NCI-H82 (cell line): ENCODE measurements around the gene ZNF649.
"Not testable (repeated sequence)": the region's sequence is repeated elsewhere in the genome, so short reads cannot be mapped to it uniquely, and the experiment has no call there.

ENCODE experiments used
- DNase-seq: peaks from one replicate; lab custom pipeline; 2025; lab: John Stamatoyannopoulos, UW

Gene ZNF649

DNA sequence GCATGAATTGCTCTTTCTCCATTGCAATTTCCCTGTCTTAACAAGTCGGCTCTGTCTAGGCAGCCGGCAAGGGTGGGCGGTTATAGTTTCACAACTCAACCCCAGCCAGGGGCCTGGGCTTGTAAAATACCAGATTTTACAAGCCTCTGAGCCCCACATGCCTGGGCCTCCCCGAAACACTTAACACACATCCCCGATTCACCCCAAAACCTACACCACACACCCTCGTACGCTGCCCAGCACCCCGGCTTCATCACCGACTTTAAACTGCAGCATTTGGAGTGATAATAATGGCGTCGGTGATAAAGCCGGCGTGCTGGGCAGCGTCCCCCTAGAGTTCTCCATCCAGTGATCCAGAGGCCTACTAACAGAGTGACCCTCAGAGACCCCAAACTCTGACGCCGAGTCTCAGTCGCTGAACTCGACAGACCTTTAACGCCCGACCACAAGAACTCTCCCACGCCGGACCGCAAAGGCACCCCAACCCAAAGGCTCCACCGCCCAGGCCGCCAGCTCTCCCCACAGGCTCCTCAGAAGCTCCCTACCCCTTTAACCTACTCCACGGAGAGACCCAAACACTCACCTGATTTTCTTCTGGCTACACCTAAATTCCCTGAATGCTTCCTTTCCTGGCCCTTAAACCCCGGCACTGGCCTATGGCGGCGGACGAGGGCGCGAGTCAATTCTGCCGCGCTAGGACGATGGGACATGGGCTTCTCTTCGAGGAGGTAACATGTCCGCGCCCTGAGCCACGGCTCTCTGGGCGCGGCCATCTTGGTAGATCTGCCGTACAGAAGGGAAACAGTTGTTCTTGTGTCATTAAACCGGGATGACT is at the start of gene ZNF649:
Gene ZNF649, minus strand, starts transcription at position 687 of the 835 bp plus-strand sequence. CDS start 4,910 bp downstream, outside the sequence.
- peak; percentile 91 for DNase-seq

DNA sequence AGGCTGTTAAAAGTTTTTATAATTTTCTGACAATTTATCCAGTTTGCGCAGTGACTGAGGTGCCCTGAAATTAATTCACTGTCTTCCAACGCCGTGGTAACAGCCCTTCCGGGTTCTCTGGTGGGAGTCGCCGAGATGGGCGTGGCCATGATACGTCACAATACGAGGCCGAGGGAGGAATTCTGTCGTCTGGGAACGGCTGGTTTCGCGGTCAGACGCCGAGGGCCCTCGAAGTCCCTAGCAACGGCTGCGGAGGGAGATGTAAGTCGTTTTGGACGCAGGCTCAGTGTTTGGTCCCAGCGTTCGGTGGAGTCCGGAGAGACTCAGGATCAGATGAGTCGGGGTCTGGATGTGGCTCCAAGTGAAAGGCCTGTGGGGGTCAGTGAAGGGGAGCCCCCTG is 44.2 kb upstream of the ZNF649 start:
- DNase-seq, result no peak

DNA sequence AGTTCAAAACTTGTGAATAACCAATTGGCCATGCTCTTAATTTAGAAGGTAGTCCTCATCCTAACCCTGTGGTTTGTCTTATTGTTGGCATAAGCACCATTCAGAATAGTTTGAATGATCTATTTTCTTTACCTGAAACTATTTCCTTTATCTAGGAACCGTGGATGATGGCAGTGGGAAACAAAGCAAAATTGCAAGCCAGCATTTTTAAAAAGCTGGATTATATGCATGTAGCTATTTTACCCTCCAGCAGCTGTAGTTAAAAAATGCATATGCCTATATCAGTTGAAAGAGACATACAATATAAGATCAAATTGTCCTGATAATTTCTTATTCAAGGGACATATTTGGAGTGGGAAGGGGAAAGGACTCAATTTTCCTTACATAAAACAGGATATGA is 41.8 kb upstream of the ZNF649 start:
- no peak for DNase-seq

DNA sequence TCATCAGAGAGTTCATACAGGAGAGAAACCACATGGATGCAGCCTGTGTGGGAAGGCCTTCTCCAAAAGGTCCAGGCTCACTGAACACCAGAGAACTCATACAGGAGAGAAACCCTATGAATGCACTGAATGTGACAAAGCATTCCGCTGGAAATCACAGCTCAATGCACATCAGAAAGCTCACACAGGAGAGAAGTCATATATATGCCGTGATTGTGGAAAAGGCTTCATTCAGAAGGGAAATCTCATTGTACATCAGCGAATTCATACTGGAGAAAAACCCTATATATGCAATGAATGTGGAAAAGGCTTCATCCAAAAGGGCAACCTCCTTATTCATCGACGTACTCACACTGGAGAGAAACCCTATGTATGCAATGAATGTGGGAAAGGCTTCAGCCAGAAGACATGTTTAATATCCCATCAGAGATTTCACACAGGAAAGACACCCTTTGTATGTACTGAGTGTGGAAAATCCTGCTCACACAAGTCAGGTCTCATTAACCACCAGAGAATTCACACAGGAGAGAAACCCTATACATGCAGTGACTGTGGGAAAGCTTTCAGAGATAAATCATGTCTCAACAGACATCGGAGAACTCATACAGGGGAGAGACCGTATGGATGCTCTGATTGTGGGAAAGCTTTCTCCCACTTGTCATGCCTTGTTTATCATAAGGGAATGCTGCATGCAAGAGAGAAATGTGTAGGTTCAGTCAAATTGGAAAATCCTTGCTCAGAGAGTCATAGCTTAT is 40.2 kb upstream of the ZNF649 start:
- no peak for DNase-seq

DNA sequence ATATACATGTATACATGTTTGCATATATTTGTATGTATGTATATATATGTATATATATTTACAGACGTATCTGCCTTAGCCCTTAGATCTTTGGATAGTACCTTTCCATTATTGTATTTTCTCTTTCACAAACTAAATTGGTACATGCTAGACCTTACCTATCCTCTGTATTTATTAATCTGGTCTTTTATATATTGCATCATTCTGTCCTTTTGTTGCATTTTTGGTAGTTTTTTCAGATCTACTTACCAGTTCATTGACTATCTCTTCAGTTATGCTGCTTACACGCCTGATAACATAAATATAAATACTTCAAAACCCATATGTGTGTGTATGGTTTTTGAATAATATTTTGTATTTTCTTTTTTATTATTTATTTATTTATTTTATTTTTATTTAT is 34.1 kb upstream of the ZNF649 start:
- no peak for DNase-seq

DNA sequence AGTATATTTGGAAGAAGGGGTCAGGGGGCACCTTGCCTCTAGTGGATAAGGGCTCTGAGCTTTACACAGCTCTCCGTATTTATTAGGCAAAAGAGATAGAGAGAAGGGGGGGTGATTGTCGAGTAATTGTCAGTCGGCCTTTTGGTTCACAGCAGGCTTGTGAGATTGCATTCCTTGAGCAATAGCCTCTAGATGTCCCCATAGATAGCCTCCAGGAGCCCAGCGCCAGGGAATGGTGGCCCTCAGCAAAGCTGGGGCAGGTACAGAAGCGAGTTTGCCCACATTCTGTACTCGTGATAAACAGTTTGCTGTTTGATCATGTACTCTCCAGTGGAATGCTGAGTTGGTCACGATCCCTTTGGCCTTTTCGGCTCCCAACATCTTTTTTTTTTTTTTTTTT is 27.1 kb upstream of the ZNF649 start:
- no peak for DNase-seq

DNA sequence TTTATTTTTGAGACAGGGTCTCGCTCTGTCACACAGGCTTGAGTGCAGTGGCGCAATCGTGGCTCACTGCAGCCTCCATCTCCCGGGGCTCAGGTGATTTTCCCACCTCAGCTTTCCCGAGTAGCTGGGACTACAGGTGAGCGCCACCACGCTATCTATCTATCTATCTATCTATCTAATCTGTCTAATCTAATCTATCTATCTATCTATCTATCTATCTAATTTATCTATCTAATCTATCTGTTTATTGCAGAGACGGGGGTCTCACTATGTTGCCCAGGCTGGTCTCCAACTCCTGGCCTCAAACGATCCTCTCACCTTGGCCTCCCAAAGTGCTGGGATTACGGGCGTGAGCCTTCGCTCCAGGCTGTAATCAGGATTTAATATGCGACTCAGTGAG is 23.0 kb upstream of the ZNF649 start:
- no peak for DNase-seq

DNA sequence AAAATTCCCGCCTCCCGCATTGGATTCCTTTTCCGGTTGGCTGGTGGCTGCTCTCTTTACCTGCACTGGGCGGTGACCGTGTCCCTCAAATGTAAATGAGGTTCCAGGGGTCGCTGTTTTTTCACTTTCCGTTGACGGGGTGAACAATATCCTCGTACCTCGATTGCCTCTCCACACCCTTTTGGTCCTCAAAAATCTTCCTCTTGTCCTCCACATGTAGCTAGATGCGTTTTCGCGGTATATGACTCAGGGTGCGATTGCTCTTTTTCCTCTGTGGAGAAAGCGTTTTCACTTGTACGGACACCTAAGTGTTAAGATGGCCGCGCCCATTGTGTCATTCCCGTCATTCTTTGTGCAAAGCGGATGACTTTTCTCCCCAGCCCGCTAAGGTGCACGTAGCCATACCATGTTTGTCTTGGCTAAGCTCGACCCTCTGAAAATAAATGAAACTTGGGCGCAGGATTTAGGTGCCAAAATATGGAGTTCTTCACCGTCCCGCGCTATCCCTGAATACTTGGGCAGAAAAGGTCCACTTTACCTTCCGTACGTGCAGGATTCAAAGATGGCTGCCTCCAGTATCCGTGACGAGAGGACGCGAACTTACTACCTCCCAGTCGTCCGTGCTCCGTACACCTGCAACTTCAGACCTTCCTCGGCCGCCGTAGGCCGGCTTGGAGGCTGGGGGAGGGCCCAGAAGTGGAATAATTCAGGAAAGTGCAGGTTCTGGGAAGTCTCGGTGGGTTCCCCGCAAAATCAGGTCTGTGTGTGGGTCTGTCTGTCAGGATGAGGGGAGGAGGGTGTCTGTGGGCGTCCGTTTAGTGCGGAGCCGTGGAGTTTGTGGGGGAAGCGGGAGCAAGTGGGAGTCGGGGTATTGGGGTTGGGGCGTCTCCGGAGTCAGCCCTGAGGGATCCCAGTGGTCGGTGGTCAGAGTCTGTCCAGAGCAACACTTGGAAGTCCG is 22.2 kb upstream of the ZNF649 start, which contains the start of gene ZNF613:
Gene ZNF613, plus strand, starts transcription at position 689 of the 958 bp plus-strand sequence. CDS start 8,749 bp downstream, outside the sequence.
- DNase-seq, result peak; percentile 93

DNA sequence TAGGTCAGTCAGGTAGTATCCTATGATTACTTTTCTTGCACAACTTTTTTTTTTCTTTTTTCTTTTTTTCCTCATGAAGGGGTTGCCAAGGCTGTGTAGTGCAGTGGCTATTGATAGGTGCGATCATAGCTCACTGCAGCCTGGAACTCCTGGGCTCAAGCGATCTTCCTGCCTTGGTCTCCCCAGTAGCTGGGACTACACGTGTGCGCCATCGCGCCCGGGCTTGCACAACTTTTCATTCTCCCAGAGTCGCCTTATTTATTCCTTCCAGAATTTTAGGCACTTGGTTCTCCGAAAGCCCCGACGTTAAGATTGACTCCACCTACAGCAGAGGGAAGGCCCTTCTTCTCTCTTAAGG is 21.6 kb upstream of the ZNF649 start:
- no peak for DNase-seq

DNA sequence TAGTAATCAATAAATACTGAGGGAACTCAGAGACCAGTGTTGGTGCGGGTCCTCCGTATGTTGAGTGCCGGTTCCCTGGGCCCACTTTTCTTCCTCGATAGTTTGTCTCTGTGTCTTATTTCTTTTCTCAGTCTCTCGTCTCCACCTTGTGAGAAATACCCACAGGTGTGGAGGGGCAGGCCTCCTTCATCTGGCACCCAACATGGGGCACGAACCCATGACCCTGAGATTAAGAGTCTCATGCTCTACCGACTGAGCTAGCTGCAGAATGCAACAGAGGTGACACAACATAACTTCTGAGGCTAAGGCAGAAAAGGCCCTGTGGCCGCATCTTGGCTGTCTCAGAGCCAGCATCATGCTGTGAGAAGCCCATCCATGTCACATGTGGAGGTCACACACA is 17.1 kb upstream of the ZNF649 start:
- DNase-seq, result no peak

DNA sequence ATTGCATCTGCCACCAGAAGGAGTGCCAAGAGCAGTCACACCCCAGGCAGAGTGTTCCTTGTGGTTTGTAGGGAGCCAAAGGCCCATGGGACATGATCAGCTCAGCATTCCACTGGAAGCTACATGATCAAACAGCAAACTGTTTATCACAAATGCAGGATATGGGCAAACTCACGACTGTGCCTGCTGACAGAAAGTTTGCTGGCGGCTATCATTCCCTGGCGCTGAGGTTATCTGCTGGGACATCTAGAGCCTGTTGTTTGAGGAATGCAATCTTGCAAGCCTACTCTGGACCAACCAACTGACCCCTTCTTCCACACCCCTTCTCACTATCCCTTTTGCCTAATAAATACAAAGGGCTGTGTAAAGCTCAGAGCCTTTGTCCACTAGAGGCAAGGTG is 14.8 kb upstream of the ZNF649 start:
- no peak for DNase-seq

DNA sequence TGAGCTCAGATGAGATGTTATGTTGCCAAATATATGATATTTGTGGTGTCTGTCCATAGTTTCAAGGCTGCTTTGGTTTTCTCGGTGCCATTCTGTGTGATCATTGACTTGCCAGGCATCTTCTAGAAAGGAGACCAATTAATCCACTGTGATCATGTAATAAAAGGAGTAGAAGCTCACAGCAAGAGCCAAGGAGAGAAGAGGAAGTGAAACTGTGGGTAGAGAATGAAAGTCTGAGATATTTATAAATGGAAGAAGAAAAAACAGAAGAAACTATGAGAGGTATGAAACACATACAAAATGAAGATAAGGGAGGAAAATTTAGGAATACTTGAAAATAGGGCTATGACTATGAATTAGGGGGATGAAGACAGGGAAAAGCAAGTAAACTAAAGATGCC is 11.3 kb upstream of the ZNF649 start:
- DNase-seq, result no peak

DNA sequence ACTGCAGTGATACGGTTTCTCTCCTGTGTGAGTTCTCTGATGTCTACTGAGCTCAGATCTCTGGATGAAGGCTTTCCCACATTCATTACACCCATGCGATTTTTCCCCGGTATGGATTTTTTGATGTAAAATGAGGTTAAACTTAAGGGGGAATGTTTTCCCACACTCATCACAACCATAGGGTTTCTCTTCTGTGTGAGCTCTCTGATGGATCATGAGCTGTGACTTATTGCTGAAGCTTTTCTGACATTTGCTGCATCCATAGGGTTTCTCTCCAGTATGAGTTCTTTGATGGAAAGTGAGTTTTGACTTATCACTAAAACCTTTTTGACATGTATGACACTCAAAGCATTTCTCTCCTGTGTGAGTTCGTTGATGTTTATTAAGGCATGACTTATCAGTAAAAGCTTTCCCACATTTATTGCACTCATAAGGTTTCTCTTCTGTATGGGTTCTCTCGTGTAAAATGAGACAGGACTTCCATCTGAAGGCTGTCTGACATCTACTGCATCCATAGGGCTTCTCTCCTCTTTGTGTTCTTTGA is 10.6 kb upstream of the ZNF649 start:
- DNase-seq, result no peak

DNA sequence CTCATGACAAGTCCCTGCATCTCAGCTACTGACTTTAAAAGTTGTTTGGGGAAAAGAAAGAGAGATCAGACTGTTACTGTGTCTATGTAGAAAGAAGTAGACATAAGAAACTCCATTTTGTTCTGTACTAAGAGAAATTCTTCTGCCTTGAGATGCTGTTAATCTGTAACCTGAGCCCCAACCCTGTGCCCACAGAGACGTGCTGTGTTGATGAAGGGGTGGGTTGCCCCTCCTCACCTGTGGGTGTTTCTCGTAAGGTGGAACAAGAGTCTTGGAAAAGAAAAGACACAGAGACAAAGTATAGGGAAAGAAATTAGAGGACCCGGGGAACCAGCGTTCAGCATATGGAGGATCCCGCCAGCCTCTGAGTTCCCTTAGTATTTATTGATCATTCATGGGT is 3.2 kb upstream of the ZNF649 start:
- DNase-seq, result not testable (repeated sequence)

DNA sequence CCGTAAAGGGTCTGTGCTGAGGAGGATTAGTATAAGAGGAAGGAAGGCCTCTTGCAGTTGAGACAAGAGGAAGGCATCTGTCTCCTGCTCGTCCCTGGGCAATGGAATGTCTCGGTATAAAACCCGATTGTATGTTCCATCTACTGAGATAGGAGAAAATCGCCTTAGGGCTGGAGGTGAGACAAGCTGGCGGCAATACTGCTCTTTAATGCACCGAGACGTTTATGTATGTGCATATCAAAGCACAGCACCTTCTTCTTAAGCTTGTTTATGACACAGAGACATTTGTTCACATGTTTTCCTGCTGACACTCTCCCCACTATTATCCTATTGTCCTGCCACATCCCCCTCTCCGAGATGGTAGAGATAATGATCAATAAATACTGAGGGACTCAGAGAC is 1.3 kb upstream of the ZNF649 start:
- DNase-seq, result not testable (repeated sequence)

DNA sequence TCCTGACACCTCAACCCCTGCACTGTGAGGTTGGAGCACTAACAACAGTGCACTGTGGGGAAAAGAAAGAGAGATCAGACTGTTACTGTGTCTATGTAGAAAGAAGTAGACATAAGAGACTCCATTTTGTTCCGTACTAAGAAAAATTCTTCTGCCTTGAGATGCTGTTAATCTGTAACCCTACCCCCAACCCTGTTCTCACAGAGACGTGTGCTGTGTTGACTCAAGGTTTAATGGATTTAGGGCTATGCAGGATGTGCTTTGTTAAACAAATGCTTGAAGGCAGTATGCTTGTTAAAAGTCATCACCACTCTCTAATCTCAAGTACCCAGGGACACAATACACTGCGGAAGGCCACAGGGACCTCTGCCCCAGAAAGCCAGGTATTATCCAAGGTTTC is 822 bp upstream of the ZNF649 start:
- DNase-seq, result not testable (repeated sequence)

DNA sequence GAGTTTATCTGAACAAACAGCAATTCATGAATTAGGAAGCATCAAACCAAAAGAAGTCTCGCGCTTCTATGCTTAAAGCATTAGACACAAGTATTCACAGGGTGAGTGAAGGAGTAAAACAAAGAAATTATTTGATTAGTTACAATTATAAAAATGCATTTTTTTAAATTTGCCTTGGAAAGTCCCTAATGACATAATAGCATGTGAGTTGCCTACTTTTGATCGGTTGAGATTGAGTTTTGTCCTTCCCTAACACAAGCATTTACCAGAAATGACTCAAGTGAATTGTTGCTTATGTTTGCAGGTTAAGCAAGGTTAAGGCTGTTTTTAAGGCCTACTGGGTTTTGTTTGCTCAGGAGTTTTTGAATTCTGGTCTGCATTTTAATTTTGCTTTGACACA is 389 bp upstream of the ZNF649 start:
- no peak for DNase-seq

DNA sequence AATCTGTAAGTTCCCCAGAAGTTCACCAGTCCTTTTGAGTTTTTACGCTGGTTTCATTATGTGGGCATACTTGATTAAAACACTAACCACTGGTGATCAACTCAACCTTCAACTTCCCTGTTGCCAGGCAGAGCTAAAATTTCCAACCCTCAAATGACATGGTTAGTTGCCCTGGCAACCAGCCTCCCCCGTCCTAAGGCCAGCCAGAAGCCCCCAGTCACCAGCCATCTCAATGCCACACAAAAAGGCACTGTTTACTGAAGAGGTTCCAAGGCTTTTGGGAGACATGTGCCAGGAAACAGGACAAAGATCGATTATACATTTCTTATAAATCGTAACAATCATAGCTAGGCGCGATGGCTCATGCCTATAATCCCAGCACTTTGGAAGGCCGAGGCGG is 1.6 kb downstream of the ZNF649 start:
- DNase-seq, result no peak

DNA sequence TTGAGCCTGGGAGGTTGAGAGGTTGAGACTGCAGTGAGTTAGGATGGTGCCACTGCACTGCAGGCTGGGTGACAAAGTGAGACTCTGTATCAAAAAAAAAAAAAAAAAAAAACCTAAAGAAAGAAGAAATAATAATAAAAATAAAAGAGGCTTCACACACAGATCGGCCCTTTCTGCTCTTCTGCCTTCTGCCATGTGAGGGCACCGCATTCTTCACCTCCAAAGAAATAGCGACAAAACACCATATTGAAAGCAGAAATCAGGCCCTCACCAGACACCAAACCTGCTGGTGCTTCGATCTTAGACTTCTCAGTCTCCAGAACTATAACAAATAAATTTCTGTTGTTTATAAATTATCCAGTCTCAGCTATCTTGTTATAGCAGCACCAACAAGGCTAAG is 3.0 kb downstream of the ZNF649 start:
- no peak for DNase-seq

DNA sequence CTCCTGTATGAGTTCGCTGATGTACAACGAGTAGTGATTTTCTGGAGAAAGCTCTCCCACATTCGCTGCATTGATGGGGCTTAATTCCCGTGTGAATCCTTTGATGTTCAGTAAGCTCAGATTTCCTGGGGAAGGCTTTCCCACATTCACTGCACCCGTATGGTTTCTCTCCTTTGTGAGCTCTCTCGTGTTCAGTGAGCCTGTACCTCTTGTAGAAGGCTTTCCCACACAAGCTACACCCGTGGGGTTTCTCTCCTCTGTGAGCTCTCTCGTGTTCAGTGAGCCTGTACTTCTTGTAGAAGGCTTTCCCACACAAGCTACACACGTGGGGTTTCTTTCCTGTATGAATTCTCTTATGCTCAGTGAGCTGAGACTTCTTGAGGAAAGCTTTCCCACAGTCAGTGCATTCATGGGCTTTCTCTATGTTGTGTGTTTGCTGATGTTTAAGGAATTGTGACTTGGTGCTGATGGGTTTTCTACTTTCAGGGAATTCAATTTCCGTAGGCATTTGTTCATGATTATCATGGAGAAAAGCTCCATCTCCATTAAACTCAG is 13.5 kb downstream of the ZNF649 start:
- DNase-seq, result no peak

DNA sequence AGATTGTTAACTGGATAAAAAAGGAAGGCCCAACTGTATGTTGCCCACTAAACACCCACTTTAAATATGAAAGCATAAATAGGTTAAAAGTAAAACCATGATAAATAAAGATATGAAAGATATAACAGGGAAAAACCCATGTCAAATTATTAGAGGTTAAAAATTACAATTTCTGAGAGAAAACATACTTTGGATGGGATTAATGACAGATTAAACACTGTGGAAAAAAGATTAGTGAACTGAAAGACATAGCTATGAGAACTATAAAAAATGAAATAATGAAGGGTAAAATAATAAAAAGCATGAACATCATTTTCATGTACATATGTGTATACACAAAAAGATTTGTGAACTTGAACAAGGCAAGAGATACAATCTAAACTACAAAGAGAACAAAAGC is 14.9 kb downstream of the ZNF649 start:
- no peak for DNase-seq
